Left renal pelvis (tissue), 4 donors: ENCODE data around the gene ALDH3B2. TPM values are rescaled to one million over a fixed set of nuclear protein-coding genes. Genes with fewer than 3 reads are reported as not detected.
"Not testable (repeated sequence)": the region's sequence is repeated elsewhere in the genome, so short reads cannot be mapped to it uniquely, and the experiment has no call there.

Experiments
- DNase-seq, 4 donors: peaks; one replicate each; pipeline ENCODE4 v3.0.0-alpha.2; 2013; ENCODE audit warnings: low read depth in 4 of 4, low spot score in 3 of 4
- polyA plus RNA-seq, 4 donors: library from polyadenylated mRNA; unstranded; fragments of 120-200 nt; gene quantifications; one replicate each; pipeline ENCODE4 v1.2.1, GENCODE V29; 2013; ENCODE audit not compliant: insufficient read length in 4 of 4

ALDH3B2 gene
- 1 to 10 TPM in 3 of 4 donors, under 1 TPM in 1; 0.05 to 4.2 (median 2.6) TPM for polyA plus RNA-seq

- DNase-seq: peak in 2 of 4 donors; percentile 47 to 55
These were observed at the start of gene ALDH3B2 for GRCh38 chr11:67674442-67674871. Gene ALDH3B2, minus strand, starts transcription at chr11:67674623. Its CDS starts 7,688 bp downstream, at chr11:67666935.

GRCh38 chr11:67723036-67723435 is 48.6 kb upstream of the ALDH3B2 start:
- DNase-seq: not testable (repeated sequence)

- DNase-seq: not testable (repeated sequence)
These were observed 41.8 kb upstream of the ALDH3B2 start for GRCh38 chr11:67716226-67716625.

GRCh38 chr11:67715801-67716200 is 41.4 kb upstream of the ALDH3B2 start:
- not testable (repeated sequence) for DNase-seq

- not testable (repeated sequence) for DNase-seq
These were observed 39.6 kb upstream of the ALDH3B2 start for GRCh38 chr11:67713892-67714509.

- DNase-seq: not testable (repeated sequence)
These were observed 37.3 kb upstream of the ALDH3B2 start for GRCh38 chr11:67711676-67712075.

- DNase-seq: not testable (repeated sequence)
These were observed 36.8 kb upstream of the ALDH3B2 start for GRCh38 chr11:67711212-67711611.

GRCh38 chr11:67709806-67710205 is 35.4 kb upstream of the ALDH3B2 start:
- DNase-seq: not testable (repeated sequence)

- DNase-seq: no peak
These were observed 30.8 kb upstream of the ALDH3B2 start for GRCh38 chr11:67705264-67705663.

GRCh38 chr11:67704524-67704923 is 30.1 kb upstream of the ALDH3B2 start:
- DNase-seq: no peak

- not testable (repeated sequence) for DNase-seq
These were observed 29.3 kb upstream of the ALDH3B2 start for GRCh38 chr11:67703709-67704108.

- no peak for DNase-seq
These were observed 26.3 kb upstream of the ALDH3B2 start for GRCh38 chr11:67700548-67701262.

- DNase-seq: no peak
These were observed 25.7 kb upstream of the ALDH3B2 start for GRCh38 chr11:67700141-67700540.

GRCh38 chr11:67699521-67699920 is 25.1 kb upstream of the ALDH3B2 start:
- no peak for DNase-seq

GRCh38 chr11:67698247-67698646 is 23.8 kb upstream of the ALDH3B2 start:
- DNase-seq: no peak

- no peak for DNase-seq
These were observed 23.4 kb upstream of the ALDH3B2 start for GRCh38 chr11:67697846-67698245.

GRCh38 chr11:67696998-67697397 is 22.6 kb upstream of the ALDH3B2 start:
- DNase-seq: no peak

GRCh38 chr11:67695606-67696005 is 21.2 kb upstream of the ALDH3B2 start:
- no peak for DNase-seq

GRCh38 chr11:67694875-67695555 is 20.6 kb upstream of the ALDH3B2 start:
- DNase-seq: no peak

GRCh38 chr11:67691149-67691548 is 16.7 kb upstream of the ALDH3B2 start:
- DNase-seq: no peak

GRCh38 chr11:67689178-67689577 is 14.8 kb upstream of the ALDH3B2 start:
- DNase-seq: no peak
